Prostate gland (tissue), 2 donors: ENCODE measurements around the gene SLAIN1.

Experiments used
- CTCF ChIP-seq, 4 experiments: fragments of 200-600 bp in 2 of 4; fragments of 450-650 bp in 2 of 4; sonication (generic) in 2 of 4; IDR thresholded peaks; 1 replicate in 3 of 4; 2 replicates in 1 of 4; pipeline ENCODE4 v1.5.1; 2016 to 2019; ENCODE audit warnings: antibody characterized with exemption in 4 of 4, mild to moderate bottlenecking in 2 of 4, moderate library complexity in 2 of 4
- POLR2A ChIP-seq: fragments of 450-650 bp; IDR thresholded peaks from one replicate; pipeline ENCODE4 v1.6.1; 2016; ENCODE audit warnings: antibody characterized with exemption, mild to moderate bottlenecking
- POLR2AphosphoS5 ChIP-seq: sonication (generic); formaldehyde crosslinking; IDR thresholded peaks from one replicate; pipeline ENCODE4 v1.6.1; 2017; ENCODE audit warnings: antibody characterized with exemption

DNA sequence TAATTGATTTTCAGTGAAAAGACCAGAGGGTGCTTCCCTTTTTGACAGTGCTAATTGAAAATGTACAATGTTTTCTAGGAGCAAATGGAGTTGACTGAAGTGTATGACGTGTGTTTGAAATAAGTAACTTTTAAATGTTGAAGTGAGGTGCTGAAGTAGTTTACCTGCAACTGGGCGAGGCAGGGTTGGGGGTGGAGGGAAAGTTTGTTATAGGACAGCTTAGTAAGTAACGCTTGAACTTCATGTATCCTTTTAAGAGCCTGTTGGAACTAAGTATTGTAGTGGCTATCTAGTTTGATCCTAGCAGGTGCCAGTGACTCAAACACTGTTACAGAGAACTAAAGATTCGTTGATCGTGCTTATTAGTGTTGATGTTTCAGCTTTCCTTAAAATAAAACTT, 5.9 kb downstream of the SLAIN1 start:
- no peak for TF ChIP-seq CTCF (IDR thresholded peaks at IDR 0.05)
- no peak for TF ChIP-seq POLR2AphosphoS5
- no peak for TF ChIP-seq POLR2A
